ENCODE data around the gene MOV10.
A peak's percentile ranks its signal among the peaks of the same experiment; 100 is the strongest.

The MOV10 gene

GRCh38 chr1:112698366-112699310 lies 24.2 kb downstream of the MOV10 start:
- Histone ChIP-seq H3K36me3 (ENCODE audit: insufficient read depth, low read length) (no peaks in the 10 kb centered on the region; the same call in 1 of the 2 replicates), H3K9me3 (ENCODE audit: control insufficient read depth, insufficient read depth, low read length) (no peaks in the 10 kb centered on the region), H3K4me1 (ENCODE audit: insufficient read depth, low read length) (peaks cover 38% of the 10 kb centered on the region), H3K9ac (ENCODE audit: low read depth, low read length) (no peak overlapping the region)

GRCh38 chr1:112699425-112700144 lies 25.1 kb downstream of the MOV10 start:
- Histone ChIP-seq H3K9ac (ENCODE audit: low read depth, low read length) (no peak overlapping the region), H3K4me1 (ENCODE audit: insufficient read depth, low read length) (peaks cover 48% of the 10 kb centered on the region), H3K36me3 (ENCODE audit: insufficient read depth, low read length) (no peaks in the 10 kb centered on the region; the same call in 1 of the 2 replicates), H3K9me3 (ENCODE audit: control insufficient read depth, insufficient read depth, low read length) (no peaks in the 10 kb centered on the region)

- Histone ChIP-seq H3K9me3 (ENCODE audit: control insufficient read depth, insufficient read depth, low read length) (no peaks in the 10 kb centered on the region), H3K9ac (ENCODE audit: low read depth, low read length) (no peak overlapping the region), H3K4me1 (ENCODE audit: insufficient read depth, low read length) (peaks cover 52% of the 10 kb centered on the region), H3K36me3 (ENCODE audit: insufficient read depth, low read length) (no peaks in the 10 kb centered on the region; the same call in 1 of the 2 replicates)
Measured at GRCh38 chr1:112700290-112701226, 26.1 kb downstream of the MOV10 start.

GRCh38 chr1:112701227-112702066 lies 27.0 kb downstream of the MOV10 start:
- H3K9ac ChIP-seq (ENCODE audit: low read depth, low read length): no peak overlapping the region

GRCh38 chr1:112702067-112702395 lies 27.6 kb downstream of the MOV10 start:
- H3K9me3 ChIP-seq (ENCODE audit: control insufficient read depth, insufficient read depth, low read length): no peaks in the 10 kb centered on the region
- H3K9ac ChIP-seq (ENCODE audit: low read depth, low read length): no peak overlapping the region
- no peaks in the 10 kb centered on the region; the same call in 1 of the 2 replicates for H3K36me3 ChIP-seq (ENCODE audit: insufficient read depth, low read length)
- peaks cover 57% of the 10 kb centered on the region for H3K4me1 ChIP-seq (ENCODE audit: insufficient read depth, low read length)

More at GRCh38 chr1:112701227-112702066, 27.0 kb downstream of the MOV10 start:
- no peaks in the 10 kb centered on the region; the same call in 1 of the 2 replicates for H3K36me3 ChIP-seq (ENCODE audit: insufficient read depth, low read length)
- H3K4me1 ChIP-seq (ENCODE audit: insufficient read depth, low read length): peaks cover 57% of the 10 kb centered on the region
- no peaks in the 10 kb centered on the region for H3K9me3 ChIP-seq (ENCODE audit: control insufficient read depth, insufficient read depth, low read length)

- no peak overlapping the region for H3K9ac ChIP-seq (ENCODE audit: low read depth, low read length)
- no peaks in the 10 kb centered on the region for H3K9me3 ChIP-seq (ENCODE audit: control insufficient read depth, insufficient read depth, low read length)
- H3K36me3 ChIP-seq (ENCODE audit: insufficient read depth, low read length): no peaks in the 10 kb centered on the region; the same call in 1 of the 2 replicates
- H3K4me1 ChIP-seq (ENCODE audit: insufficient read depth, low read length): peaks cover 57% of the 10 kb centered on the region
Measured at GRCh38 chr1:112702420-112703261, 28.2 kb downstream of the MOV10 start.

GRCh38 chr1:112703706-112704105 lies 29.2 kb downstream of the MOV10 start:
- Histone ChIP-seq H3K36me3 (ENCODE audit: insufficient read depth, low read length) (no peaks in the 10 kb centered on the region; the same call in 1 of the 2 replicates), H3K9ac (ENCODE audit: low read depth, low read length) (no peak overlapping the region), H3K9me3 (ENCODE audit: control insufficient read depth, insufficient read depth, low read length) (no peaks in the 10 kb centered on the region), H3K4me1 (ENCODE audit: insufficient read depth, low read length) (peaks cover 49% of the 10 kb centered on the region)

- Histone ChIP-seq H3K9ac (ENCODE audit: low read depth, low read length) (peak overlapping the region; percentile 31; the same call in 1 of the 2 replicates), H3K4me1 (ENCODE audit: insufficient read depth, low read length) (peaks cover 41% of the 10 kb centered on the region), H3K9me3 (ENCODE audit: control insufficient read depth, insufficient read depth, low read length) (no peaks in the 10 kb centered on the region), H3K36me3 (ENCODE audit: insufficient read depth, low read length) (no peaks in the 10 kb centered on the region; the same call in 1 of the 2 replicates)
Measured at GRCh38 chr1:112704391-112704933, 30.0 kb downstream of the MOV10 start.

- Histone ChIP-seq H3K4me1 (ENCODE audit: insufficient read depth, low read length) (peaks cover 36% of the 10 kb centered on the region), H3K36me3 (ENCODE audit: insufficient read depth, low read length) (no peaks in the 10 kb centered on the region; the same call in 1 of the 2 replicates), H3K9ac (ENCODE audit: low read depth, low read length) (peak overlapping the region; percentile 63; the same call in 1 of the 2 replicates)
Measured at GRCh38 chr1:112704934-112705627, 30.6 kb downstream of the MOV10 start.

GRCh38 chr1:112706505-112707220 lies 32.2 kb downstream of the MOV10 start, which contains the start of gene RHOC:
TSS of gene RHOC (minus strand) at chr1:112707127. CDS start at chr1:112703799, 3,328 bp downstream.
- Histone ChIP-seq H3K36me3 (ENCODE audit: insufficient read depth, low read length) (no peaks in the 10 kb centered on the region; the same call in 1 of the 2 replicates), H3K9ac (ENCODE audit: low read depth, low read length) (peak within 1 kb of the TSS; percentile 63; the same call in 1 of the 2 replicates), H3K4me1 (ENCODE audit: insufficient read depth, low read length) (peaks cover 29% of the 10 kb centered on the region), H3K9me3 (ENCODE audit: control insufficient read depth, insufficient read depth, low read length) (no peaks in the 10 kb centered on the region)

More at GRCh38 chr1:112704934-112705627, 30.6 kb downstream of the MOV10 start:
- no peaks in the 10 kb centered on the region for H3K9me3 ChIP-seq (ENCODE audit: control insufficient read depth, insufficient read depth, low read length)
